H1 (cell line): ENCODE measurements around the gene SLC4A11. TPM values are rescaled to one million over a fixed set of nuclear protein-coding genes. Genes with fewer than 3 reads are reported as not detected.

Experiments
- CTCF ChIA-PET: fragments of 300-600 bp; sonication (Branson Sonifier 250); formaldehyde crosslinking; loops from one replicate; lab custom pipeline; 2021; ENCODE audit not compliant: partially characterized antibody; lab: Charles Lee
- POLR2A ChIA-PET: fragments of 300-600 bp; sonication (Branson Sonifier 250); formaldehyde crosslinking; loops from one replicate; lab custom pipeline; 2021; ENCODE audit warnings: inconsistent platforms; ENCODE audit not compliant: partially characterized antibody; lab: Charles Lee
- DNase-seq, 2 experiments: peaks; one replicate each; pipeline versions ENCODE4 v3.0.0 to v3.0.0-alpha.2; 2010 to 2022; ENCODE audit warnings: low spot score in 2 of 2, low read depth in 1 of 2, mixed read lengths in 1 of 2
- FAIRE-seq: peaks from 2 replicates; lab custom pipeline; 2011; peaks lifted over from hg19 to GRCh38; lab: Jason Lieb, UNC
- H2AFZ ChIP-seq: 2 replicates; pipeline ENCODE4 v1.8.1; 2012; ENCODE audit warnings: low read length, inconsistent platforms
- H2AK5ac ChIP-seq: 2 replicates; pipeline ENCODE4 v1.6.1; 2013; ENCODE audit warnings: low read depth, low read length
- H2BK120ac ChIP-seq: replicated peaks from 2 replicates; pipeline ENCODE3; 2013; ENCODE audit warnings: low read depth, low read length, inconsistent platforms
- H2BK12ac ChIP-seq: 2 replicates; pipeline ENCODE4 v1.6.1; 2013; ENCODE audit warnings: low read depth, low read length
- H2BK15ac ChIP-seq: 2 replicates; pipeline ENCODE4 v1.6.1; 2013; ENCODE audit warnings: low read length
- H2BK20ac ChIP-seq: 2 replicates; pipeline ENCODE4 v1.6.1; 2013; ENCODE audit warnings: low read length
- H2BK5ac ChIP-seq: 2 replicates; pipeline ENCODE4 v1.6.1; 2013; ENCODE audit warnings: low read depth, low read length
- H3K14ac ChIP-seq: 2 replicates; pipeline ENCODE4 v1.6.1; 2013; ENCODE audit warnings: inconsistent platforms; ENCODE audit not compliant: insufficient read length
- H3K18ac ChIP-seq: 2 replicates; pipeline ENCODE4 v1.6.1; 2013; ENCODE audit warnings: low read length; ENCODE audit errors: extremely low read depth
- H3K23ac ChIP-seq: 2 replicates; pipeline ENCODE4 v1.6.1; 2013; ENCODE audit warnings: inconsistent platforms; ENCODE audit not compliant: insufficient read length
- H3K23me2 ChIP-seq: 2 replicates; pipeline ENCODE4 v1.6.1; 2013; ENCODE audit warnings: low read depth, low read length
- H3K27ac ChIP-seq: 2 replicates; pipeline ENCODE4 v1.6.1; 2011; ENCODE audit warnings: low read depth, low read length, inconsistent platforms
- H3K27me3 ChIP-seq, 4 experiments: replicated peaks in 1 of 4; 1 replicate in 1 of 4; 2 replicates in 3 of 4; pipeline versions ENCODE4 v1.6.1 to v1.8.1; 2011 to 2013; ENCODE audit warnings: low read length in 3 of 4, mild to moderate bottlenecking in 3 of 4, inconsistent platforms in 2 of 4, mixed read lengths in 2 of 4, moderate library complexity in 1 of 4; ENCODE audit not compliant: control insufficient read depth in 3 of 4, insufficient read depth in 3 of 4; ENCODE audit errors: extremely low read depth in 1 of 4
- H3K36me3 ChIP-seq, 4 experiments: 2 replicates each; pipeline versions ENCODE4 v1.6.1 to v1.8.1; 2011 to 2013; ENCODE audit warnings: mild to moderate bottlenecking in 4 of 4, low read length in 3 of 4, moderate library complexity in 2 of 4, control low read depth in 1 of 4, inconsistent platforms in 1 of 4; ENCODE audit not compliant: insufficient read depth in 4 of 4, control insufficient read depth in 2 of 4
- H3K4ac ChIP-seq: replicated peaks from 2 replicates; pipeline ENCODE3; 2013; ENCODE audit warnings: low read length, low read depth, mixed read lengths, inconsistent platforms; ENCODE audit not compliant: insufficient read length
- H3K4me1 ChIP-seq, 4 experiments: replicated peaks in 1 of 4; 1 replicate in 1 of 4; 2 replicates in 3 of 4; pipeline versions ENCODE4 v1.6.1 to v1.8.1; 2011 to 2013; ENCODE audit warnings: low read length in 3 of 4, inconsistent platforms in 2 of 4, mixed read lengths in 1 of 4; ENCODE audit not compliant: insufficient read depth in 4 of 4, control insufficient read depth in 3 of 4
- H3K4me2 ChIP-seq, 2 experiments: 2 replicates each; pipeline versions ENCODE4 v1.6.1 to v1.8.1; 2011 to 2013; ENCODE audit warnings: low read depth in 2 of 2, low read length in 2 of 2, control low read depth in 1 of 2, inconsistent platforms in 1 of 2, mild to moderate bottlenecking in 1 of 2; ENCODE audit not compliant: insufficient read depth in 1 of 2
- H3K4me3 ChIP-seq, 4 experiments: fragments of 200-600, 300-600 bp in 1 of 4; sonication (generic), shearing (Covaris generic), sonication (Bioruptor Twin) in 1 of 4; 2 replicates each; pipeline versions ENCODE4 v1.5.1 to v1.8.1; 2011 to 2016; ENCODE audit warnings: low read length in 4 of 4, low read depth in 3 of 4, control low read depth in 2 of 4, inconsistent platforms in 2 of 4, mild to moderate bottlenecking in 2 of 4, mixed read lengths in 1 of 4, moderate library complexity in 1 of 4; ENCODE audit not compliant: insufficient read depth in 2 of 4; ENCODE audit errors: extremely low read depth in 1 of 4
- H3K56ac ChIP-seq: replicated peaks from 2 replicates; pipeline ENCODE3; 2013; ENCODE audit warnings: low read depth, mild to moderate bottlenecking, mixed read lengths, low read length, inconsistent platforms; ENCODE audit not compliant: insufficient read length
- H3K79me1 ChIP-seq: 2 replicates; pipeline ENCODE4 v1.6.1; 2013; ENCODE audit warnings: low read depth, low read length, control low read depth
- H3K79me2 ChIP-seq, 2 experiments: 2 replicates each; pipeline versions ENCODE4 v1.6.1 to v1.8.1; 2012 to 2013; ENCODE audit warnings: low read length in 2 of 2, mild to moderate bottlenecking in 2 of 2, inconsistent platforms in 1 of 2; ENCODE audit not compliant: insufficient read depth in 2 of 2, control insufficient read depth in 1 of 2
- H3K9ac ChIP-seq, 4 experiments: replicated peaks in 1 of 4; 1 replicate in 1 of 4; 2 replicates in 3 of 4; pipeline versions ENCODE4 v1.6.1 to v1.8.1; 2011 to 2013; ENCODE audit warnings: low read depth in 3 of 4, low read length in 3 of 4, control low read depth in 2 of 4, mild to moderate bottlenecking in 2 of 4, moderate library complexity in 2 of 4, inconsistent platforms in 1 of 4; ENCODE audit errors: extremely low read depth in 1 of 4
- H3K9me3 ChIP-seq, 2 experiments: 2 replicates each; pipeline versions ENCODE4 v1.6.1 to v1.8.1; 2012 to 2013; ENCODE audit warnings: mild to moderate bottlenecking in 2 of 2, moderate library complexity in 2 of 2, control low read depth in 1 of 2, inconsistent platforms in 1 of 2, low read depth in 1 of 2, low read length in 1 of 2, mixed read lengths in 1 of 2; ENCODE audit not compliant: insufficient read depth in 2 of 2
- H4K20me1 ChIP-seq, 2 experiments: replicated peaks in 1 of 2; 2 replicates each; pipeline versions ENCODE3 to v1.8.1; 2011 to 2013; ENCODE audit warnings: inconsistent platforms in 2 of 2, low read length in 2 of 2, mild to moderate bottlenecking in 1 of 2; ENCODE audit not compliant: insufficient read depth in 2 of 2, control insufficient read depth in 1 of 2
- H4K5ac ChIP-seq: 2 replicates; pipeline ENCODE4 v1.6.1; 2013; ENCODE audit warnings: low read length, low read depth, mixed read lengths, inconsistent platforms; ENCODE audit not compliant: insufficient read length
- H4K8ac ChIP-seq: 2 replicates; pipeline ENCODE4 v1.8.0; 2013; ENCODE audit warnings: mild to moderate bottlenecking, moderate library complexity, low read length, inconsistent platforms; ENCODE audit not compliant: insufficient read depth; ENCODE audit errors: extremely low read depth
- H4K91ac ChIP-seq: replicated peaks from 2 replicates; pipeline ENCODE3; 2013; ENCODE audit warnings: low read length, mixed read lengths, inconsistent platforms; ENCODE audit not compliant: insufficient read length
- CREB1 ChIP-seq: IDR thresholded peaks from 2 replicates; pipeline ENCODE4 v1.6.1; 2012; ENCODE audit warnings: inconsistent platforms
- GTF2F1 ChIP-seq: IDR thresholded peaks from 2 replicates; pipeline ENCODE4 v1.6.1; 2012; ENCODE audit warnings: low read depth, low read length, improper control_type of control experiment, borderline replicate concordance
- WGBS, 2 experiments: shearing (Covaris generic) in 1 of 2; methylation state at CpG; one replicate each; pipeline versions ENCODE4 v1.1.6 to v1.1.7; 2013 to 2015; ENCODE audit warnings: low lambda C conversion rate in 2 of 2, mixed read lengths in 2 of 2, inconsistent platforms in 1 of 2, low coverage in 1 of 2, missing lambda C conversion rate in 1 of 2; ENCODE audit not compliant: insufficient replicate concordance in 2 of 2, insufficient coverage in 1 of 2, insufficient read length in 1 of 2; ENCODE audit errors: extremely low coverage in 1 of 2, missing lambda C conversion rate in 1 of 2; 5-methylcytosine and 5-hydroxymethylcytosine counted together
- polyA plus RNA-seq, 7 experiments: library from polyadenylated mRNA; depleted of rRNA in 3 of 7; stranded (reverse) in 5 of 7; unstranded in 2 of 7; fragments of >200 nt in 5 of 7; fragments of 200-250 nt in 2 of 7; gene quantifications; 1 replicate in 5 of 7; 2 replicates in 1 of 7; 4 replicates in 1 of 7; pipeline versions ENCODE4 v1.2.1 to v1.2.3, GENCODE V29; 2011 to 2013; ENCODE audit warnings: missing spikeins in 2 of 7, mixed read lengths in 2 of 7
- total RNA-seq: library from RNA; stranded (reverse); fragmentation: NEBNext Ultra II Directional; extraction: Animal tissue kit (Norgen Biotek cat#: 25700); gene quantifications from 2 replicates; pipeline ENCODE4 v1.2.1, GENCODE V29; 2021

Gene SLC4A11
- total and polyA plus RNA-seq, 2 of the 8 experiments (the other 6 are each of a cell fraction or from before 2014, with no cell fraction given) = 11.9 to 32.3 TPM

- H4K91ac ChIP-seq = no peak overlapping the region
- H2AFZ ChIP-seq = no peak overlapping the region
- no peak overlapping the region; the same call in 1 of the 2 replicates for H4K8ac ChIP-seq
- H3K56ac ChIP-seq = no peak overlapping the region
- DNase-seq = no peak
- H3K36me3 ChIP-seq = no peaks in the 10 kb centered on the region
- no peaks in the 10 kb centered on the region for H3K9me3 ChIP-seq
- peaks cover 0 to 12% of the 10 kb centered on the region in 2 experiments for H4K20me1 ChIP-seq
- no peaks in the 10 kb centered on the region for H3K79me1 ChIP-seq
- no peak overlapping the region for H2BK5ac ChIP-seq
- H3K9ac ChIP-seq = no peak overlapping the region
- 0 out of 2 replicates have a peak overlapping the region, but pooled peaks have one; percentile 29 for H2BK15ac ChIP-seq
- H3K4me3 ChIP-seq = no peak overlapping the region
- TF ChIP-seq GTF2F1 (no peak), CREB1 (no peak)
- TF ChIP-seq, all 59 proteins: peak for 0
- H2AK5ac ChIP-seq = no peak overlapping the region
- H3K4me2 ChIP-seq = no peak overlapping the region
- no peak overlapping the region for H2BK120ac ChIP-seq
- H4K5ac ChIP-seq = no peak overlapping the region
- no peak overlapping the region for H3K14ac ChIP-seq
- peaks cover 7 to 33% (median 28%) of the 10 kb centered on the region in 4 experiments for H3K27me3 ChIP-seq
- no peak overlapping the region for H3K18ac ChIP-seq
- POLR2A ChIA-PET = interaction anchor here (1.4 to 1.5 kb wide), 2 partner anchors 17 to 188 kb away, joined by 3 read pairs; no protein-coding TSS in a partner anchor
- FAIRE-seq = no peak
- CTCF ChIA-PET = interaction anchor here (0.9 to 6.2 kb wide), 4 partner anchors 7 to 452 kb away, joined by 3 to 47 read pairs (median 10); no protein-coding TSS in a partner anchor
- no peak overlapping the region for H2BK12ac ChIP-seq
- H3K4me1 ChIP-seq = peaks cover 0 to 13% (median 4%) of the 10 kb centered on the region in 4 experiments; a peak in 4 of 7 replicates
- H3K4ac ChIP-seq = no peak overlapping the region
- no peak overlapping the region for H3K23ac ChIP-seq
- no peak overlapping the region for H2BK20ac ChIP-seq
- WGBS, 2 experiments = 86% methylated on average over 11 of the region's 11 CpGs; no CpG with 5 or more reads in 1 of the 2 experiments
- H3K27ac ChIP-seq = no peak overlapping the region
- H3K23me2 ChIP-seq = peaks cover 15% of the 10 kb centered on the region; the same call in 1 of the 2 replicates
- no peaks in the 10 kb centered on the region for H3K79me2 ChIP-seq
Observed at GRCh38 chr20:3243718-3244358, 4.8 kb upstream of the SLC4A11 start.
